Upper lobe of left lung (tissue), 4 donors: Measurements from ENCODE around the gene ATP2B1.

ENCODE experiments used
- EP300 ChIP-seq, 4 donors: sonication (generic); formaldehyde crosslinking; IDR thresholded peaks; one replicate each; pipeline ENCODE4 v1.5.1; 2017; ENCODE audit warnings: antibody characterized with exemption in 4 of 4, control low read depth in 2 of 4
- POLR2A ChIP-seq, 4 donors: fragments of 450-650 bp; IDR thresholded peaks; one replicate each; pipeline ENCODE4 v1.5.1; 2016 to 2017; ENCODE audit warnings: antibody characterized with exemption in 4 of 4, mild to moderate bottlenecking in 2 of 4
- POLR2AphosphoS5 ChIP-seq, 2 donors: sonication (generic); formaldehyde crosslinking; IDR thresholded peaks; one replicate each; pipeline ENCODE4 v1.5.1; 2017; ENCODE audit warnings: antibody characterized with exemption in 2 of 2
- TF ChIP-seq, protein P1 (sequence below), 6 experiments: fragments of 450-650 bp in 4 of 6; fragments of 200-600 bp in 2 of 6; sonication (generic) in 2 of 6; IDR thresholded peaks; one replicate each; pipeline ENCODE4 v1.5.1; 2016 to 2019; ENCODE audit warnings: antibody characterized with exemption in 6 of 6

DNA sequence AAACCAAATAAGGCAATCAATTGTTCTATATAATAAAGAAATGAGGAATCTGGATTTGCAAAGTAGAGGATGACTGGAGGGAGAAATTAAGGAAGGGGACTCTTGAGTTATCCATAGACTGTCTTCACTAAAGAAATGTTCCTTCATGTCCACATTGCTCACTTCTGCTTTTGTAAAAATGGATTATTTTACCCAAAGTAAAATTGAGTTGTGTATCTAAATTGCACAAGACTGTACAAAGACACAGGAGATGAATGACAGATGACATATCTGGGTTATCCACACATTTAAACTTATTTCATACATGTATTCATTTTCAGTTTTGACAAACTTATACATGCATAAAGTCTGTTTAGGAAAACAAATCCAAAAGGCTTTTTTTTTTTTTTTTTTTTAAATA, 11.3 kb downstream of the ATP2B1 start:
- TF ChIP-seq, protein P1, sequence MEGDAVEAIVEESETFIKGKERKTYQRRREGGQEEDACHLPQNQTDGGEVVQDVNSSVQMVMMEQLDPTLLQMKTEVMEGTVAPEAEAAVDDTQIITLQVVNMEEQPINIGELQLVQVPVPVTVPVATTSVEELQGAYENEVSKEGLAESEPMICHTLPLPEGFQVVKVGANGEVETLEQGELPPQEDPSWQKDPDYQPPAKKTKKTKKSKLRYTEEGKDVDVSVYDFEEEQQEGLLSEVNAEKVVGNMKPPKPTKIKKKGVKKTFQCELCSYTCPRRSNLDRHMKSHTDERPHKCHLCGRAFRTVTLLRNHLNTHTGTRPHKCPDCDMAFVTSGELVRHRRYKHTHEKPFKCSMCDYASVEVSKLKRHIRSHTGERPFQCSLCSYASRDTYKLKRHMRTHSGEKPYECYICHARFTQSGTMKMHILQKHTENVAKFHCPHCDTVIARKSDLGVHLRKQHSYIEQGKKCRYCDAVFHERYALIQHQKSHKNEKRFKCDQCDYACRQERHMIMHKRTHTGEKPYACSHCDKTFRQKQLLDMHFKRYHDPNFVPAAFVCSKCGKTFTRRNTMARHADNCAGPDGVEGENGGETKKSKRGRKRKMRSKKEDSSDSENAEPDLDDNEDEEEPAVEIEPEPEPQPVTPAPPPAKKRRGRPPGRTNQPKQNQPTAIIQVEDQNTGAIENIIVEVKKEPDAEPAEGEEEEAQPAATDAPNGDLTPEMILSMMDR (IDR thresholded peaks at IDR 0.05): no peak
- TF ChIP-seq POLR2AphosphoS5 (IDR thresholded peaks at IDR 0.05) (no peak), EP300 (IDR thresholded peaks at IDR 0.05) (no peak), POLR2A (IDR thresholded peaks at IDR 0.05) (no peak)
